LNCAP (cell line): ENCODE measurements around the gene SRSF4.

Experiments
- CTCF ChIP-seq: fragments of 450-650 bp; IDR thresholded peaks from 2 replicates; pipeline ENCODE4 v1.5.1; 2017; ENCODE audit warnings: mild to moderate bottlenecking

SRSF4 gene

GRCh38 chr1:29125237-29125641 lies 56.5 kb downstream of the SRSF4 start:
- TF ChIP-seq CTCF = no peak

- TF ChIP-seq CTCF = no peak
These were observed 57.1 kb downstream of the SRSF4 start for GRCh38 chr1:29124366-29125236.

DNA sequence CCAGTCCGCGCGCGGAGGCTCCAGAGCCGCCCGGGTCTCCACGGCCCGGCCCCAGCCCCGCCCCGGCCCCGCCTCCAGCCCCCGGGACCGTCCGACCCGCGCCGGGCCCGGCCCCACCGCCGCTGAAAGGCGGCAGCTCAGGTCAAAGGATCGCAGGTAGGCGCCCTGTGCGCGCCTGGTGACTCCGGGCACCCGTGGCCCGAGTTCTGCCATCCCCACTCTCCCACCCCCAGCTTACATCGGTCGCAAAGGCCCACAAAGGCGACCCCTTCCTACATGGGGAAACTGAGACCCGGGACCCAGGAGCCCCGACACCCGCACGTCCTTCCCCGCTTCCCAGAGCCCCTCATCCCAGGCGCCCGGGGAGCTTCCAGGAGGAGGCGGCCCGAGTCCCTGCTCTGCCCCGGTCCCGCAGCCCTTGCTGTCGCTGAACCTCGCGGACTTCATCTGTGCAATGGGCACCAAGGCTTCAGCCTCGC lies 57.8 kb downstream of the SRSF4 start, which contains the start of gene TMEM200B:
Gene TMEM200B (minus strand): TSS at position 17 of the 479 bp plus-strand sequence. CDS start 2,075 bp downstream, outside the sequence.
- TF ChIP-seq CTCF = no peak

DNA sequence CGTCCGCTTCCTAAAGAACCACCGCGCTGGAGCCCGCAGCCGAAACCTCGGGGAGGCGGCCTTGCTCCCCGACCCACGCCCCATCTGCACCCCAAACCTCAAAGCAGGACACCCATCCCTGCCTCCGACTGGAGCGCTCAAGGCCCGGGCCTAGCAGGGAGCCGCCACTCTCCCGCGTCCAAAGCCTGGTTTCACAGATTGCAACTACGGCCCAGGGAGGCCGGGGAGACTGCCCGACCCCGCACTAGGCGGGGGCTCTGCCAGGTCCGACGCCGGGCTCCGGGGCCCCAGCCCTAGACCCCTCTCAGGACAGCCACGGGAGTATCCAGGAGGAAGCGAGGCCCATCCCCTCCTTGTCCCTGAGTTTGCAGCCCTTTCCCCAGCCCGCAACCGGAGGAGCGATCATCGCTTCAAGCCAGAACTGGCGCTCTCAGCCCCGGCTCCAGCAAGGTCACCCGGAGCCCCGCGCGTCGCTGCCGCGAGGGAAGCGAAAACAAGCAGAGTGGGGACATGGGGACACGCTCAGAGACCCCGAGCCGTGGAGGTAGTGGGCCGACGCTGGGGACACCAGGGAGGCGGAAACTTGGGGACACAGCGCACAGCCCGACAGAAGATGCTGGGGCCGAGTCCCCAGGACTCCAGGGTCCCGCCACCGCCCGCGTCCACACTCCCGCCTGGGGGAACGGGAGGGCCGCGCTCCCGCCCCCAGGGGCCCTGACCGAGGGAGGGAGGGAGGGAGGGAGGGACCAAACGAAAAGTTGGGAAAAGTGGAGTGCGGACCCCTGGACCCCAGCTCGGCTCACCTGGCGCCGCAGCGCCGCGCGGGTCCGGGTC lies 58.4 kb downstream of the SRSF4 start:
- no peak for TF ChIP-seq CTCF

DNA sequence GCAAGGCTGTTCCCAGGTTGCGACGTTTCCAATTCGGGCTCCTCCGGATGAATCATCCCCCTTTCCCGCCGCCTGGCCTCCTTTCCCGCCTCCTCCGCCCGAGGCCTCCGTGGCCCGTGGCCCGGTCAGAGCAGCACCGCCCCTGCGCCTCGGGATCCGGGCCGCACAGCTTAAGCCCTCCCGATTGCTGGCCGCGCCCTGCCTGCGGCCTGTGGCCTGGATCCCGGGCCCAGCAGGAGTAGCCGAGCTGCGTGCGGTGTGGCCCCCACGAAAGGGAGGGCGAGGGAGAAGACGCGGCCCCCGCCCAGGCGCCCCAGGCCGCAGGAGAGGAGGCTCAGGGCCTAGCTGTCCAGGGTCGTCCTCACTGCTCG lies 59.0 kb downstream of the SRSF4 start:
- no peak for TF ChIP-seq CTCF

- TF ChIP-seq CTCF = no peak
These were observed 59.6 kb downstream of the SRSF4 start for GRCh38 chr1:29121936-29122681.

DNA sequence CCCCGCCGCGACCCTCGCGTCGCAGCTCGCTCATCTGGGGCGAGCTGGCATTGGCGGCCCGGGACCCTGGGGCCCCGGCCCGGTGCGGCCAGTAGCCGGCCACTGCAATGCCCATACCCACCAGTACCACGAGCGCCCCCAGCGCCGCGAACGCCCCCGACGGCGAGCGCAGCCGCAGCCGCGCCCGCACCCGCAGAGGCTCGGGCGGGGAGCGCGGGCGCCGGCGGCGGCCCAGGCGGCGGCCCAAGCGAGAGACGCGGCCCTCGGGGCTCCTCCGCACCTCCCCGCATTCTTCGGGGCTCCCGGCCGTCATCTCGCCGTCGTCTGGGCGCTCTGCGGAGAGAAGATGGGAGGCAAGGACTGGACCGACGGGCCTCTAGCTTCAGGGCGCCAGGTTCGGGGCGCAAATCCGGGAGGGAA lies 60.2 kb downstream of the SRSF4 start:
- no peak for TF ChIP-seq CTCF
